Mucosa of descending colon (tissue), 3 donors: ENCODE measurements around the gene SYNGAP1. TPM values are rescaled to one million over a fixed set of nuclear protein-coding genes. Genes with fewer than 3 reads are reported as not detected.

Experiments used
- ATAC-seq: fragments of 200-7000 bp; cut with Tn5 transposase; one replicate; pipeline ENCODE4 v1.9.1; 2020; ENCODE audit warnings: mild to moderate bottlenecking, moderate library complexity
- DNase-seq, 3 donors: peaks; one replicate each; pipeline ENCODE4 v3.0.0-alpha.2; 2020
- H3K36me3 ChIP-seq: fragments of 200-600 bp; one replicate; pipeline ENCODE4 v1.8.0; 2021; ENCODE audit warnings: low read depth, mild to moderate bottlenecking
- H3K4me1 ChIP-seq: fragments of 200-600 bp; one replicate; pipeline ENCODE4 v1.8.0; 2021; ENCODE audit warnings: low read depth, mild to moderate bottlenecking
- H3K4me3 ChIP-seq: fragments of 200-600 bp; one replicate; pipeline ENCODE4 v1.8.0; 2021; ENCODE audit warnings: mild to moderate bottlenecking
- H3K9me3 ChIP-seq: fragments of 200-600 bp; one replicate; pipeline ENCODE4 v1.8.0; 2021; ENCODE audit warnings: mild to moderate bottlenecking
- intact Hi-C, 2 donors: fragments of 100-400 bp; cut with DNase I in 1 of 2; cut with micrococcal nuclease in 1 of 2; formaldehyde crosslinking; loops; one replicate each; pipeline versions ENCODE4 v1.11.0 to v1.11.1; 2022; cut with DNase I, micrococcal nuclease
- total RNA-seq, 3 donors: library from RNA; stranded (reverse); fragmentation: NEBNext Ultra II Directional in 2 of 3; extraction: Animal tissue kit (Norgen Biotek cat#: 25700) in 2 of 3; gene quantifications; one replicate each; pipeline versions ENCODE4 v1.2.1 to v1.2.4, GENCODE V29; 2021 to 2023
- TF ChIP-seq, protein P1 (sequence below): fragments of 200-600 bp; IDR thresholded peaks from one replicate; pipeline ENCODE4 v1.8.0; 2022; ENCODE audit warnings: antibody characterized with exemption, mild to moderate bottlenecking
- donor health status: DM: no; HTN: no; CAD: no; lungs with moderate emphysema.
- donor health status: DM: no; HTN: no; CAD: no.
- donor health status: DM: no; HTN: yes; CAD: no.

The SYNGAP1 gene
- total RNA-seq, 3 donors from 2014 or later = 8.1 to 39.8 (median 8.8) TPM

DNA sequence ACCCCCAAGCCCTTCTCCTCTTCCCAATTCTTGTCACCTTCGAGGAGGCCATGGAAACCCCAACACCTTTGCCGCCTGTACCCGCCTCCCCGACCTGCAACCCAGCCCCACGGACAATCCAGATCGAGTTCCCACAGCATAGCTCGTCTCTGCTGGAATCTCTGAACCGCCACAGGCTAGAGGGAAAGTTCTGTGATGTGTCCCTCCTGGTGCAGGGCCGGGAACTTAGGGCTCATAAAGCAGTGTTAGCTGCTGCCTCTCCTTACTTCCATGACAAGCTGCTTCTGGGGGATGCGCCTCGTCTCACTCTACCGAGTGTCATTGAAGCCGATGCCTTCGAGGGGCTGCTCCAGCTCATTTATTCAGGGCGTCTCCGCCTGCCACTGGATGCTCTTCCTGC is 35.2 kb downstream of the SYNGAP1 start:
- ATAC-seq (no peak), DNase-seq (no peak)
- no peak overlapping the region for H3K4me3 ChIP-seq
- TF ChIP-seq, protein P1, sequence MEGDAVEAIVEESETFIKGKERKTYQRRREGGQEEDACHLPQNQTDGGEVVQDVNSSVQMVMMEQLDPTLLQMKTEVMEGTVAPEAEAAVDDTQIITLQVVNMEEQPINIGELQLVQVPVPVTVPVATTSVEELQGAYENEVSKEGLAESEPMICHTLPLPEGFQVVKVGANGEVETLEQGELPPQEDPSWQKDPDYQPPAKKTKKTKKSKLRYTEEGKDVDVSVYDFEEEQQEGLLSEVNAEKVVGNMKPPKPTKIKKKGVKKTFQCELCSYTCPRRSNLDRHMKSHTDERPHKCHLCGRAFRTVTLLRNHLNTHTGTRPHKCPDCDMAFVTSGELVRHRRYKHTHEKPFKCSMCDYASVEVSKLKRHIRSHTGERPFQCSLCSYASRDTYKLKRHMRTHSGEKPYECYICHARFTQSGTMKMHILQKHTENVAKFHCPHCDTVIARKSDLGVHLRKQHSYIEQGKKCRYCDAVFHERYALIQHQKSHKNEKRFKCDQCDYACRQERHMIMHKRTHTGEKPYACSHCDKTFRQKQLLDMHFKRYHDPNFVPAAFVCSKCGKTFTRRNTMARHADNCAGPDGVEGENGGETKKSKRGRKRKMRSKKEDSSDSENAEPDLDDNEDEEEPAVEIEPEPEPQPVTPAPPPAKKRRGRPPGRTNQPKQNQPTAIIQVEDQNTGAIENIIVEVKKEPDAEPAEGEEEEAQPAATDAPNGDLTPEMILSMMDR = no peak
- H3K4me1 ChIP-seq = peaks cover 15% of the 10 kb centered on the region
- no peaks in the 10 kb centered on the region for H3K36me3 ChIP-seq
- intact Hi-C loops = no loop called here
- H3K9me3 ChIP-seq = no peaks in the 10 kb centered on the region

DNA sequence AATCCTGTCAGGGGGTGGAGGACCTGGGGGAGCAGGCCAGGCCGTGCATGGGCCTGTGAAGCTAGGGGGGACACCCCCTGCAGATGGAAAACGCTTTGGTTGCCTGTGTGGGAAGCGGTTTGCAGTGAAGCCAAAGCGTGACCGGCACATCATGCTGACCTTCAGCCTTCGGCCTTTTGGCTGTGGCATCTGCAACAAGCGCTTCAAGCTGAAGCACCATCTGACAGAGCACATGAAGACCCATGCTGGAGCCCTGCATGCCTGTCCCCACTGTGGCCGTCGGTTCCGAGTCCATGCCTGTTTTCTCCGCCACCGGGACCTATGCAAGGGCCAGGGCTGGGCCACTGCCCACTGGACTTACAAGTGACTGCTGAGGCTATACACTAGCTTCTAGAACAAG is 36.3 kb downstream of the SYNGAP1 start:
- TF ChIP-seq, protein P1 = no peak
- ATAC-seq (no peak), DNase-seq (no peak)
- H3K9me3 ChIP-seq = no peaks in the 10 kb centered on the region
- intact Hi-C loops = no loop called here
- H3K4me1 ChIP-seq = peaks cover 15% of the 10 kb centered on the region
- no peaks in the 10 kb centered on the region for H3K36me3 ChIP-seq
- no peak overlapping the region for H3K4me3 ChIP-seq

DNA sequence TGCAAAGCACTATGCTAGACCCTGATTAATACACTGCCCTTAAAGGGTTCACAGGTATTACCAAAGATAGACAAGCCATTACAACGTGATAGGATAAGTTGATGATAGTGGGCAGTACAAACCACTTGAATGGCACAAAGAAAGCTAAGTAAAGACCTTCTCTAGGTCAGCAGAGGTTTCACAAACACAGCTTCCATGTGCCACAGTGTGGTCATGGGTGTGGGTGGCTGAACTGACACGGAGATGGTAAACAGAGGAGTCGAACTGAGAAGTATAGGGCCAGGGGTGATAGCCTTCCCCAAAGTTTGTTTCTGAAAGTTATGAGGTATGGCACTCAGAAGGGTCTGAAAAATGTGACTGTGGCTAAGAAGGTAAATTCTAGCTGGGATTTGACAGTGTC is 38.8 kb downstream of the SYNGAP1 start:
- ATAC-seq (no peak), DNase-seq (no peak)
- TF ChIP-seq, protein P1 = no peak
- Histone ChIP-seq H3K4me1 (peaks cover 8% of the 10 kb centered on the region), H3K4me3 (no peak overlapping the region), H3K36me3 (no peaks in the 10 kb centered on the region), H3K9me3 (no peaks in the 10 kb centered on the region)
- intact Hi-C loops = no loop called here

DNA sequence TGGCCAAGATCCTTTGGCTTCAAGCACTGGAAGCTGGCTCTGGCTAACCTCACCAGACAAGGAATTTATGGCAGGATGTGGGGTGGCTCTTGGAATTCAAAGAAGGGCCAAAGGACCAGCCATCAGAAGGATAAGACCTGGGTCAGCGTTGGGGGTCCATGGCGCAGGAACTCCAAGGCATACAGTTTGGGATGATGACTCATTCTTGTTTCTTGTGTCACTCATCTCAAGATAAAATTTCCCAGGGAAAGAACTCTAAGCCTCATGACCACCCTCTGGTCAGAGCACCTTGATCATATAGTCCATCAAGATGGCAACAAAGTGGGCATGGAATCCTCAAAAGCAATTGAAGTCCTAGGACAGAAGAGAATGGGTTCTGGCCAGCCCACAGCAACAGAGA is 39.4 kb downstream of the SYNGAP1 start:
- H3K4me3 ChIP-seq = no peak overlapping the region
- ATAC-seq (no peak), DNase-seq (no peak)
- H3K4me1 ChIP-seq = peaks cover 7% of the 10 kb centered on the region
- TF ChIP-seq, protein P1 = no peak
- H3K9me3 ChIP-seq = no peaks in the 10 kb centered on the region
- no peaks in the 10 kb centered on the region for H3K36me3 ChIP-seq
- intact Hi-C loops = no loop called here

DNA sequence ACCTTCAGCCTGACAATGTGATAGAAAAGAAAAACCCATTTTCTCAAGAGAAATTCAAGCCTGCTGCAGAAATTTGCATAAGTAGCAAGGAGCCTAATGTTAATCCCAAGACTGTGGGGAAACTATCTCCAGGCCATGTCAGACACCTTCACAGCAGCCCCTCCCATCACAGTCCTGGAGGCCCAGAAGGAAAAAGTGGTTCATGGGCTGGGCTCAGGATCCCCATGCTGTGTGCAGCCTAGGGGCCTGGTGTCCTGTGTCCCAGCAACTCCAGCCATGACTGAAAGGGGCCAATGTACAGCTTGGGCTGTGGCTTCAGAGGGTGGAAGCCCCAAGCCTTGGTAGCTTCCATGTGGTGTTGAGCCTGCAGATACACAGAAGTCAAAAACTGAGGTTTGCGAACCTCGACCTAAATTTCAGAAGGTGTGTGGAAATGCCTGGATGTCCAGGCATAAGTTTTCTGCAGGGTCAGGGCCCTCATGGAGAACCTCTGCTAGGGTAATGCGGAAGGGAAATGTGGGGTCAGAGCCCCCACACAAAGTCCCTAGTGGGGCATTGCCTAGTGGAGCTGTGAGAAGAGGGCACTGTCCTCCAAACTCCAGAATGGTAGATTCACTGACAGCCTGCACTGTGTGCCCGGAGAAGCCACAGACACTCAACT is 46.3 kb downstream of the SYNGAP1 start:
- DNase-seq (no peak), ATAC-seq (no peak)
- Histone ChIP-seq H3K4me3 (no peak overlapping the region), H3K4me1 (no peaks in the 10 kb centered on the region), H3K36me3 (no peaks in the 10 kb centered on the region), H3K9me3 (no peaks in the 10 kb centered on the region)
- intact Hi-C loops = no loop called here
- TF ChIP-seq, protein P1 = no peak

DNA sequence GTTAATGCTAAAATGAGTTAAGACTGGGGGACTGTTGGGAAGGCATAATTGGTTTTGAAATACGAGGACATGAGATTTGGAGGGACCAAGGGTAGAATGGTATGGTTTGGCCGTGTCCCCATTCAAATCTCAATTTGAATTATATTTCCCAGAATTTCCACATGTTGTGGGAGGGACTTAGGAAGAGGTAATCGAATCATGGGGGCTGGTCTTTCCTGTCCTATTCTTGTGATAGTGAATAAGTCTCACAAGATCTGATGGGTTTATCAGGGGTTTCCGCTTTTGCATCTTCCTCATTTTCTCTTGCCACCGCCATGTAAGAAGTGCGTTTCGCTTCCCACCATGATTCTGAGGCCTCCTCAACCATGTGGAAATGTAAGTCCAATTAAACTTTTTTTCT is 47.2 kb downstream of the SYNGAP1 start:
- H3K36me3 ChIP-seq = no peaks in the 10 kb centered on the region
- ATAC-seq (no peak), DNase-seq (no peak)
- no peaks in the 10 kb centered on the region for H3K4me1 ChIP-seq
- intact Hi-C loops = no loop called here
- TF ChIP-seq, protein P1 = no peak
- H3K9me3 ChIP-seq = no peaks in the 10 kb centered on the region
- no peak overlapping the region for H3K4me3 ChIP-seq
